Endothelial cell of umbilical vein (primary cell): ENCODE data around the gene ANKRD16. TPM values are rescaled to one million over a fixed set of nuclear protein-coding genes. Genes with fewer than 3 reads are reported as not detected.

ENCODE experiments used
- BruUV-seq: library from RNA; stranded (reverse); fragments of 400-500 nt; replicated peaks from 2 replicates; lab custom pipeline; 2021; lab: Mats Ljungman, UMichigan
- CTCF ChIA-PET: fragments of 300-600, 350-600 bp; sonication (Branson Sonifier 250); formaldehyde crosslinking; loops from one replicate; lab custom pipeline; 2021; ENCODE audit warnings: antibody characterized with exemption, inconsistent platforms; lab: Charles Lee
- POLR2A ChIA-PET: fragments of 300-600, 350-600 bp; sonication (Branson Sonifier 250); formaldehyde crosslinking; loops from one replicate; lab custom pipeline; 2021; ENCODE audit warnings: antibody characterized with exemption, inconsistent platforms; lab: Charles Lee
- DNase-seq: peaks from one replicate; pipeline ENCODE4 v3.0.0-alpha.2; 2011; ENCODE audit warnings: low read depth, low spot score
- FAIRE-seq: peaks from 2 replicates; lab custom pipeline; 2011; peaks lifted over from hg19 to GRCh38; lab: Jason Lieb, UNC
- H2AFZ ChIP-seq: 2 replicates; pipeline ENCODE4 v1.6.0; 2012; ENCODE audit warnings: low read depth, low read length, control low read depth, inconsistent platforms
- H3K27ac ChIP-seq: 2 replicates; pipeline ENCODE4 v1.5.1; 2011; ENCODE audit warnings: low read depth, mild to moderate bottlenecking, control low read depth, low read length, moderate library complexity; ENCODE audit not compliant: insufficient read depth
- H3K27me3 ChIP-seq, 2 experiments: 2 replicates each; pipeline versions ENCODE4 v1.6.0 to v1.6.1; 2011; ENCODE audit warnings: low read length in 2 of 2, mixed read lengths in 1 of 2; ENCODE audit not compliant: control insufficient read depth in 2 of 2, insufficient read depth in 2 of 2
- H3K36me3 ChIP-seq, 2 experiments: 2 replicates in 1 of 2; 3 replicates in 1 of 2; pipeline ENCODE4 v1.5.1; 2011; ENCODE audit warnings: low read length in 2 of 2, mild to moderate bottlenecking in 1 of 2, moderate library complexity in 1 of 2; ENCODE audit not compliant: control insufficient read depth in 2 of 2, insufficient read depth in 2 of 2; ENCODE audit errors: extremely low read depth in 1 of 2
- H3K4me1 ChIP-seq: 3 replicates; pipeline ENCODE4 v1.5.1; 2011; ENCODE audit warnings: mild to moderate bottlenecking, low read length; ENCODE audit not compliant: control insufficient read depth, insufficient read depth; ENCODE audit errors: extremely low read depth
- H3K4me2 ChIP-seq: 2 replicates; pipeline ENCODE4 v1.6.1; 2011; ENCODE audit warnings: low read length, control low read depth, mixed read lengths; ENCODE audit not compliant: insufficient read depth
- H3K4me3 ChIP-seq, 3 experiments: fragments of 200-600 bp in 1 of 3; sonication (generic), shearing (Covaris generic) in 1 of 3; replicated peaks in 1 of 3; 2 replicates each; pipeline ENCODE4 v1.5.1; 2011 to 2016; ENCODE audit warnings: control low read depth in 3 of 3, low read length in 3 of 3, mild to moderate bottlenecking in 2 of 3, inconsistent platforms in 1 of 3, low read depth in 1 of 3, moderate library complexity in 1 of 3; ENCODE audit not compliant: insufficient read depth in 1 of 3
- H3K79me2 ChIP-seq: 2 replicates; pipeline ENCODE4 v1.6.0; 2012; ENCODE audit warnings: low read length, inconsistent platforms; ENCODE audit not compliant: control insufficient read depth, insufficient read depth
- H3K9ac ChIP-seq: replicated peaks from 2 replicates; pipeline ENCODE3; 2011; ENCODE audit warnings: low read length, control low read depth; ENCODE audit not compliant: insufficient read depth; ENCODE audit errors: extremely low read depth
- H3K9me1 ChIP-seq: replicated peaks from 3 replicates; pipeline ENCODE4 v1.6.0; 2011; ENCODE audit warnings: mild to moderate bottlenecking, low read length; ENCODE audit not compliant: control insufficient read depth, insufficient read depth; ENCODE audit errors: extremely low read depth
- H3K9me3 ChIP-seq: replicated peaks from 2 replicates; pipeline ENCODE4 v1.5.1; 2012; ENCODE audit warnings: low read length, inconsistent platforms; ENCODE audit not compliant: control insufficient read depth, insufficient read depth
- H4K20me1 ChIP-seq: replicated peaks from 2 replicates; pipeline ENCODE3; 2011; ENCODE audit warnings: mild to moderate bottlenecking, low read length; ENCODE audit not compliant: control insufficient read depth, insufficient read depth; ENCODE audit errors: extremely low read depth
- EZH2 ChIP-seq: IDR thresholded peaks from 2 replicates; pipeline ENCODE4 v1.6.1; 2012; ENCODE audit warnings: borderline replicate concordance, low read depth, mild to moderate bottlenecking, moderate library complexity, low read length, inconsistent platforms; ENCODE audit not compliant: severe bottlenecking
- FOS ChIP-seq: IDR thresholded peaks from 2 replicates; pipeline ENCODE4 v1.6.1; 2011; ENCODE audit warnings: mild to moderate bottlenecking, low read length, moderate library complexity, borderline replicate concordance; ENCODE audit not compliant: insufficient read depth
- JUN ChIP-seq: IDR thresholded peaks from 2 replicates; pipeline ENCODE4 v1.6.1; 2011; ENCODE audit warnings: borderline replicate concordance, low read depth; ENCODE audit not compliant: insufficient read length, insufficient read depth
- MAX ChIP-seq: IDR thresholded peaks from 2 replicates; pipeline ENCODE4 v1.6.1; 2011; ENCODE audit not compliant: insufficient read depth, insufficient read length
- POLR2AphosphoS5 ChIP-seq: IDR thresholded peaks from 2 replicates; pipeline ENCODE4 v1.6.1; 2012; ENCODE audit warnings: low read depth, mild to moderate bottlenecking, control low read depth, low read length, moderate library complexity; ENCODE audit not compliant: insufficient read depth
- dilution Hi-C: fragments of 300-500 bp; cut with MboI; formaldehyde crosslinking; loops from one replicate; pipeline ENCODE4 v1.15.0; 2019; ENCODE audit warnings: low sequenced_read_pairs; ENCODE audit not compliant: extremely low pct_ligation_motif_present
- intact Hi-C: fragments of 100-400 bp; cut with micrococcal nuclease; formaldehyde crosslinking; loops from one replicate; pipeline ENCODE4 v1.10.0; 2022
- polyA plus RNA-seq, 4 experiments: library from polyadenylated mRNA; depleted of rRNA in 3 of 4; stranded (reverse) in 3 of 4; unstranded in 1 of 4; fragments of >200 nt; gene quantifications; 2 replicates each; pipeline versions ENCODE4 v1.2.1 to v1.2.3, GENCODE V29; 2011 to 2012; ENCODE audit warnings: missing spikeins in 1 of 4
- total RNA-seq: library from RNA; stranded (reverse); gene quantifications from 2 replicates; pipeline ENCODE4 v1.2.3, GENCODE V29; 2021

Gene ANKRD16
- total and polyA plus RNA-seq, 2 donors (not counting 3 experiments of a cell fraction or from before 2014, with no cell fraction given): 6.9 to 8.0 TPM

- Histone ChIP-seq H4K20me1 (no peaks in the 10 kb centered on the region), H3K4me1 (no peaks in the 10 kb centered on the region), H3K27ac (no peak overlapping the region), H3K9ac (no peak overlapping the region), H3K4me2 (no peak overlapping the region), H3K9me1 (no peaks in the 10 kb centered on the region), H3K4me3 (no peak overlapping the region), H3K9me3 (no peaks in the 10 kb centered on the region), H2AFZ (no peak overlapping the region), H3K79me2 (no peaks in the 10 kb centered on the region), H3K36me3 (peaks cover 10 to 51% of the 10 kb centered on the region in 2 experiments), H3K27me3 (no peaks in the 10 kb centered on the region)
- ChIA-PET POLR2A (no interaction called here), CTCF (no interaction called here)
- no TSS peak for BruUV-seq
- DNase-seq (no peak), FAIRE-seq (no peak)
- intact Hi-C loops: no loop called here
- dilution Hi-C loops: no loop called here
- TF ChIP-seq JUN (no peak), POLR2AphosphoS5 (no peak), EZH2 (no peak), MAX (no peak), FOS (no peak)
Observed at GRCh38 chr10:5927306-5927705, 37.6 kb upstream of the ANKRD16 start.

- Histone ChIP-seq H3K27ac (no peak overlapping the region), H3K4me1 (no peaks in the 10 kb centered on the region), H3K27me3 (no peaks in the 10 kb centered on the region), H3K9me3 (no peaks in the 10 kb centered on the region), H3K4me2 (no peak overlapping the region), H3K36me3 (peaks cover 18 to 58% of the 10 kb centered on the region in 2 experiments), H3K4me3 (no peak overlapping the region), H2AFZ (no peak overlapping the region), H3K9me1 (no peaks in the 10 kb centered on the region), H3K9ac (no peak overlapping the region), H3K79me2 (no peaks in the 10 kb centered on the region), H4K20me1 (no peaks in the 10 kb centered on the region)
- no TSS peak for BruUV-seq
- dilution Hi-C loops: no loop called here
- TF ChIP-seq FOS (no peak), JUN (no peak)
- intact Hi-C loops: no loop called here
- ChIA-PET POLR2A (no interaction called here), CTCF (no interaction called here)
- FAIRE-seq (no peak), DNase-seq (no peak)
Observed at GRCh38 chr10:5924889-5925288, 35.2 kb upstream of the ANKRD16 start.
